Measurements from ENCODE around the gene KHSRP.

GRCh38 chr19:6392221-6393073 lies 32.2 kb downstream of the KHSRP start:
- TF ChIP-seq, protein P1, sequence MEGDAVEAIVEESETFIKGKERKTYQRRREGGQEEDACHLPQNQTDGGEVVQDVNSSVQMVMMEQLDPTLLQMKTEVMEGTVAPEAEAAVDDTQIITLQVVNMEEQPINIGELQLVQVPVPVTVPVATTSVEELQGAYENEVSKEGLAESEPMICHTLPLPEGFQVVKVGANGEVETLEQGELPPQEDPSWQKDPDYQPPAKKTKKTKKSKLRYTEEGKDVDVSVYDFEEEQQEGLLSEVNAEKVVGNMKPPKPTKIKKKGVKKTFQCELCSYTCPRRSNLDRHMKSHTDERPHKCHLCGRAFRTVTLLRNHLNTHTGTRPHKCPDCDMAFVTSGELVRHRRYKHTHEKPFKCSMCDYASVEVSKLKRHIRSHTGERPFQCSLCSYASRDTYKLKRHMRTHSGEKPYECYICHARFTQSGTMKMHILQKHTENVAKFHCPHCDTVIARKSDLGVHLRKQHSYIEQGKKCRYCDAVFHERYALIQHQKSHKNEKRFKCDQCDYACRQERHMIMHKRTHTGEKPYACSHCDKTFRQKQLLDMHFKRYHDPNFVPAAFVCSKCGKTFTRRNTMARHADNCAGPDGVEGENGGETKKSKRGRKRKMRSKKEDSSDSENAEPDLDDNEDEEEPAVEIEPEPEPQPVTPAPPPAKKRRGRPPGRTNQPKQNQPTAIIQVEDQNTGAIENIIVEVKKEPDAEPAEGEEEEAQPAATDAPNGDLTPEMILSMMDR (conservative IDR thresholded peaks at IDR 0.05; ENCODE audit: low read depth, low read length), result no peak
- TF ChIP-seq EZH2 (IDR thresholded peaks at IDR 0.05; ENCODE audit: borderline replicate concordance, low read depth, low read length, poor library complexity, severe bottlenecking), result no peak

Measured in A673 (cell line).